ENCODE measurements around the gene LGI2. TPM values are rescaled to one million over a fixed set of nuclear protein-coding genes. Genes with fewer than 3 reads are reported as not detected.
A peak's percentile ranks its signal among the peaks of the same experiment; 100 is the strongest.

The LGI2 gene
- total RNA-seq, 1 experiment from 2014 or later = 0.43 TPM

- no peak overlapping the region for H3K4me3 ChIP-seq (ENCODE audit: low read depth, low read length, poor library complexity, severe bottlenecking)
- DNase-seq (ENCODE audit: low spot score) = no peak
- no TSS peak for BruUV-seq (replicated peaks)
- TF ChIP-seq EZH2 (IDR thresholded peaks at IDR 0.05; ENCODE audit: borderline replicate concordance, low read depth, low read length, poor library complexity, severe bottlenecking) (no peak), CTCF (conservative IDR thresholded peaks at IDR 0.05; ENCODE audit: low read depth, low read length) (no peak)
- H3K36me3 ChIP-seq (ENCODE audit: insufficient read depth, low read length, poor library complexity, severe bottlenecking) = no peaks in the 10 kb centered on the region
- ChIA-PET POLR2A (ENCODE audit: low non-redundant PET) (no interaction called here), CTCF (no interaction called here)
- no peaks in the 10 kb centered on the region for H3K4me1 ChIP-seq (ENCODE audit: insufficient read depth, low read length, poor library complexity, severe bottlenecking)
- H3K27ac ChIP-seq (ENCODE audit: low read depth, low read length, poor library complexity, severe bottlenecking) = no peak overlapping the region
- no peaks in the 10 kb centered on the region for H3K9me3 ChIP-seq (ENCODE audit: low read depth, low read length, poor library complexity, severe bottlenecking)
- intact Hi-C loops (cut with micrococcal nuclease; ENCODE audit: unreplicated experiment) = no loop called here
- no peaks in the 10 kb centered on the region for H3K27me3 ChIP-seq (replicated peaks; ENCODE audit: insufficient read depth, low read depth, low read length, poor library complexity)
These were observed 30.1 kb downstream of the LGI2 start for GRCh38 chr4:25000639-25001038.

GRCh38 chr4:24999392-25000089 lies 31.2 kb downstream of the LGI2 start:
- ChIA-PET POLR2A (ENCODE audit: low non-redundant PET) (no interaction called here), CTCF (no interaction called here)
- Histone ChIP-seq H3K9me3 (ENCODE audit: low read depth, low read length, poor library complexity, severe bottlenecking) (no peaks in the 10 kb centered on the region), H3K4me1 (ENCODE audit: insufficient read depth, low read length, poor library complexity, severe bottlenecking) (no peaks in the 10 kb centered on the region), H3K4me3 (ENCODE audit: low read depth, low read length, poor library complexity, severe bottlenecking) (no peak overlapping the region), H3K27me3 (replicated peaks; ENCODE audit: insufficient read depth, low read depth, low read length, poor library complexity) (no peaks in the 10 kb centered on the region), H3K36me3 (ENCODE audit: insufficient read depth, low read length, poor library complexity, severe bottlenecking) (no peaks in the 10 kb centered on the region), H3K27ac (ENCODE audit: low read depth, low read length, poor library complexity, severe bottlenecking) (no peak overlapping the region)
- TF ChIP-seq CTCF (conservative IDR thresholded peaks at IDR 0.05; ENCODE audit: low read depth, low read length) = no peak
- no peak for TF ChIP-seq EZH2 (IDR thresholded peaks at IDR 0.05; ENCODE audit: borderline replicate concordance, low read depth, low read length, poor library complexity, severe bottlenecking)
- DNase-seq (ENCODE audit: low spot score) = peak; percentile 16
- intact Hi-C loops (cut with micrococcal nuclease; ENCODE audit: unreplicated experiment) = no loop called here
- no TSS peak for BruUV-seq (replicated peaks)

GRCh38 chr4:24995346-24995919 lies 35.3 kb downstream of the LGI2 start:
- Histone ChIP-seq H3K36me3 (ENCODE audit: insufficient read depth, low read length, poor library complexity, severe bottlenecking) (no peaks in the 10 kb centered on the region), H3K27me3 (replicated peaks; ENCODE audit: insufficient read depth, low read depth, low read length, poor library complexity) (no peaks in the 10 kb centered on the region), H3K9me3 (ENCODE audit: low read depth, low read length, poor library complexity, severe bottlenecking) (no peaks in the 10 kb centered on the region), H3K4me1 (ENCODE audit: insufficient read depth, low read length, poor library complexity, severe bottlenecking) (no peaks in the 10 kb centered on the region), H3K4me3 (ENCODE audit: low read depth, low read length, poor library complexity, severe bottlenecking) (no peak overlapping the region), H3K27ac (ENCODE audit: low read depth, low read length, poor library complexity, severe bottlenecking) (no peak overlapping the region)
- DNase-seq (ENCODE audit: low spot score) = no peak
- POLR2A ChIA-PET (ENCODE audit: low non-redundant PET) = no interaction called here
- intact Hi-C loops (cut with micrococcal nuclease; ENCODE audit: unreplicated experiment) = no loop called here
- no TSS peak for BruUV-seq (replicated peaks)
- no peak for TF ChIP-seq CTCF (conservative IDR thresholded peaks at IDR 0.05; ENCODE audit: low read depth, low read length)
- no peak for TF ChIP-seq EZH2 (IDR thresholded peaks at IDR 0.05; ENCODE audit: borderline replicate concordance, low read depth, low read length, poor library complexity, severe bottlenecking)
- CTCF ChIA-PET = no interaction called here

All from A673 (cell line).